Hepatocyte (in vitro differentiated cells): ENCODE data around the gene AP1S3.

Experiments
- EZH2 ChIP-seq: fragments of 200-600 bp; sonication (generic); IDR thresholded peaks from 2 replicates; pipeline ENCODE4 v1.6.1; 2016; ENCODE audit warnings: antibody characterized with exemption, mild to moderate bottlenecking, borderline replicate concordance
- EZH2phosphoT487 ChIP-seq: fragments of 200-600 bp; sonication (generic); IDR thresholded peaks from one replicate; pipeline ENCODE4 v1.6.1; 2018; ENCODE audit warnings: antibody characterized with exemption, mild to moderate bottlenecking, low read depth, moderate library complexity; ENCODE audit not compliant: unreplicated experiment, severe bottlenecking
- TF ChIP-seq, protein P1 (sequence below): fragments of 200-600 bp; sonication (generic); IDR thresholded peaks from 2 replicates; pipeline ENCODE4 v1.5.1; 2016; ENCODE audit warnings: antibody characterized with exemption, mild to moderate bottlenecking; ENCODE audit not compliant: poor library complexity

DNA sequence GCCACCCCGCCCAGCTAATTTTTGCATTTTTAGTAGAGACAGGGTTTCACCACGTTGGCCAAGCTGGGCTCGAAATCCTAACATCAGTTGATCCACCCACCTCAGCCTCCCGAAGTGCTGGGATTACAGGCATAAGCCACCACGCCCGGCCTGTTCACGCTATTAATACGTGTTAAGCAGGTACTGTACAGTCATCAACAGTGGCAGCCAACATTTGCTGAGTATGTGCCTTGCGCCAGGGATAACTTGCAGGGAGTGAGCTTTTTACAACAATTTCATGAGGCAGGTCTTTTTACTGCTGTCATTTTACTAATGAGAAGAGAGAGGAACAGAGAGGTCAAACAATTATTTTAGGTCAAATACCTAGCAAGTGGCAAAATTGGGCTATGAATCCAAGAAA, 115.2 kb downstream of the AP1S3 start:
- TF ChIP-seq, protein P1, sequence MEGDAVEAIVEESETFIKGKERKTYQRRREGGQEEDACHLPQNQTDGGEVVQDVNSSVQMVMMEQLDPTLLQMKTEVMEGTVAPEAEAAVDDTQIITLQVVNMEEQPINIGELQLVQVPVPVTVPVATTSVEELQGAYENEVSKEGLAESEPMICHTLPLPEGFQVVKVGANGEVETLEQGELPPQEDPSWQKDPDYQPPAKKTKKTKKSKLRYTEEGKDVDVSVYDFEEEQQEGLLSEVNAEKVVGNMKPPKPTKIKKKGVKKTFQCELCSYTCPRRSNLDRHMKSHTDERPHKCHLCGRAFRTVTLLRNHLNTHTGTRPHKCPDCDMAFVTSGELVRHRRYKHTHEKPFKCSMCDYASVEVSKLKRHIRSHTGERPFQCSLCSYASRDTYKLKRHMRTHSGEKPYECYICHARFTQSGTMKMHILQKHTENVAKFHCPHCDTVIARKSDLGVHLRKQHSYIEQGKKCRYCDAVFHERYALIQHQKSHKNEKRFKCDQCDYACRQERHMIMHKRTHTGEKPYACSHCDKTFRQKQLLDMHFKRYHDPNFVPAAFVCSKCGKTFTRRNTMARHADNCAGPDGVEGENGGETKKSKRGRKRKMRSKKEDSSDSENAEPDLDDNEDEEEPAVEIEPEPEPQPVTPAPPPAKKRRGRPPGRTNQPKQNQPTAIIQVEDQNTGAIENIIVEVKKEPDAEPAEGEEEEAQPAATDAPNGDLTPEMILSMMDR: no peak
- no peak for TF ChIP-seq EZH2
- TF ChIP-seq EZH2phosphoT487: no peak
